ENCODE results near the gene DRD1. TPM values are rescaled to one million over a fixed set of nuclear protein-coding genes. Genes with fewer than 3 reads are reported as not detected.

DRD1 gene
- total and polyA plus RNA-seq, 4 experiments from 2014 or later: not detected

DNA sequence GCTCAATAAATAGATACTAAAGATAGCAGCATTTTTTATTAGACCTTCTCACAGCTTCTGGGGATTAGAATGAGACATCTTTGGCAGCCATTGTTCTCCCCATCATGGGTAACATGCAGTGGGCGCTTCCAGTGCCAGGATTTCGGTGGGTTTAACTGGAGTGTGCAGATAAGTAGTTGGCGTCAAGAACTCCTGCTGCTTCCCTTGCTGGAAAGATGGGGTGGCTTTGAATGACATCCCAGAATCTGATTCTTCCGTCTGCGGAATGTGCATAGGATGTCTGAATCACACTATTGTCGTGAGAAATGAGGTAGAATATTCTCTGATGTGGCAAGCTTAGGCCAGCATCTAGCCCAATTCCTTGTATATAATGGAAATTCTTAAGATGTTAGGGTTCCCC lies 41.6 kb upstream of the DRD1 start:
- peaks cover 99% of the 10 kb centered on the region for H3K4me1 ChIP-seq (ENCODE audit: insufficient read depth, low read length)
- Mint-ChIP-seq H3K4me1 (peaks cover 75 to 95% (median 86%) of the 10 kb centered on the region in 4 donors), H3K27me3 (no peaks in the 10 kb centered on the region), H3K9me3 (no peaks in the 10 kb centered on the region), H3K4me3 (peak overlapping the region in 2 of 8 donors; percentile 32 to 39), H3K36me3 (peaks cover 49 to 84% of the 10 kb centered on the region in 2 donors), H3K27ac (peak overlapping the region in 3 of 7 donors; percentile 2 to 60 (median 32))
- intact Hi-C loops (cut with micrococcal nuclease): no loop called here
- no peaks in the 10 kb centered on the region for H3K9me3 ChIP-seq (ENCODE audit: control insufficient read depth in 1 of 2, low read length in 2 of 2)
- H3K27me3 ChIP-seq (ENCODE audit: insufficient read depth, low read length): no peaks in the 10 kb centered on the region
- no peak overlapping the region for H3K4me3 ChIP-seq (ENCODE audit: low read length in 2 of 2)
- no peak for DNase-seq
- H3K36me3 ChIP-seq (ENCODE audit: insufficient read depth, low read length): no peaks in the 10 kb centered on the region
- CTCF ChIA-PET (ENCODE audit: partially characterized antibody): no interaction called here
- POLR2A ChIA-PET (ENCODE audit: partially characterized antibody): no interaction called here
- no peak overlapping the region for H3K27ac ChIP-seq (ENCODE audit: low read depth, low read length)

DNA sequence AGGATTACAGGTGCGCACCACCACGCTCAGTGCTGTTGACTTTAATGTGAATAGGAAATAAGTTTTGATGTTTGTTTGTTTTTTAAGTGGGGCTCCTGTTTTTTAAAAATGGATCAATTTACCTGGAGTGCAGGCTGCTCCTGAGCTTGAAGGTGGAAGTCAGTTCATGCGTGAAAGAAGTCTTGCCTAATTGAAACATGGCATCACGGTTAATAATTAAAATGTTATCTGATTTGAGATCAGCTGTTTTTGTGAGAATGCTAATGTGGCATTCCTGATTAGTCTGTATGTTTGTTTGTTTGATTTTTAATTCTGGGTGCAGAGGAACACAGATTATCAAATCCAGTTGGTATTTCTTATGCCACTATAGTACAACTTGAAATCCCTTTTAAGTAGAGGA lies 40.8 kb upstream of the DRD1 start:
- DNase-seq: no peak
- Histone ChIP-seq H3K27me3 (ENCODE audit: insufficient read depth, low read length) (no peaks in the 10 kb centered on the region), H3K36me3 (ENCODE audit: insufficient read depth, low read length) (no peaks in the 10 kb centered on the region), H3K4me3 (ENCODE audit: low read length in 2 of 2) (no peak overlapping the region), H3K9me3 (ENCODE audit: control insufficient read depth in 1 of 2, low read length in 2 of 2) (no peaks in the 10 kb centered on the region), H3K27ac (ENCODE audit: low read depth, low read length) (no peak overlapping the region), H3K4me1 (ENCODE audit: insufficient read depth, low read length) (peaks cover 97% of the 10 kb centered on the region)
- Mint-ChIP-seq H3K4me1 (peaks cover 75 to 95% (median 85%) of the 10 kb centered on the region in 4 donors), H3K27me3 (no peaks in the 10 kb centered on the region), H3K4me3 (peak overlapping the region in 2 of 8 donors; percentile 0 to 3), H3K9me3 (no peaks in the 10 kb centered on the region), H3K36me3 (peaks cover 49 to 85% of the 10 kb centered on the region in 2 donors), H3K27ac (peak overlapping the region in 1 of 7 donors; percentile 83)
- intact Hi-C loops (cut with micrococcal nuclease): no loop called here
- CTCF ChIA-PET (ENCODE audit: partially characterized antibody): interaction anchor here (1.0 kb wide), 1 partner anchor 21 kb away, joined by 3 read pairs; no protein-coding TSS in a partner anchor
- POLR2A ChIA-PET (ENCODE audit: partially characterized antibody): interaction anchor here (0.7 kb wide), 1 partner anchor 27 kb away, joined by 3 read pairs; no protein-coding TSS in a partner anchor

DNA sequence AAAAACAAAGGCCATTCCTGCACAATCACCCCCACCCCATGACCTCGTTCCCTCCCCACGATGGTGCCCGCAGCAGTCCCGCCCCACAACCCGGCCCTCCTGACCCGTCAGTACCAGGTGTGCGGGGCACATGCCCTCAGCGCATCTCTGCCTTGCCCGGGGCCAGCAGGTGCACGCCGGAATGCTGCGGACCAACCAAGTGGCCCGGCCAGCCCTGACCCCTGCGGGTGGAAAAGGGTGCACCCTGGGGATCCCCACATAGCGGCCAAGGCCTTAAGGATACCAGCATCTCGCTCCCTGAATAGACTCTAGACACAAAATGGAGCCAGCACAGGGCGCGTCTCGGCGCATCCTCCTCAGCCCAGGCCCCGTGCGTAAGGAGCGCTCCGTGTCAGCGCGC lies 40.3 kb upstream of the DRD1 start:
- Mint-ChIP-seq H3K4me1 (peaks cover 75 to 95% (median 85%) of the 10 kb centered on the region in 4 donors), H3K4me3 (no peak overlapping the region), H3K27me3 (no peaks in the 10 kb centered on the region), H3K36me3 (peaks cover 44 to 85% of the 10 kb centered on the region in 2 donors), H3K9me3 (no peaks in the 10 kb centered on the region), H3K27ac (peak overlapping the region in 1 of 7 donors; percentile 51)
- Histone ChIP-seq H3K4me1 (ENCODE audit: insufficient read depth, low read length) (peaks cover 97% of the 10 kb centered on the region), H3K27me3 (ENCODE audit: insufficient read depth, low read length) (no peaks in the 10 kb centered on the region), H3K27ac (ENCODE audit: low read depth, low read length) (no peak overlapping the region), H3K9me3 (ENCODE audit: control insufficient read depth in 1 of 2, low read length in 2 of 2) (no peaks in the 10 kb centered on the region), H3K4me3 (ENCODE audit: low read length in 2 of 2) (no peak overlapping the region), H3K36me3 (ENCODE audit: insufficient read depth, low read length) (no peaks in the 10 kb centered on the region)
- ChIA-PET POLR2A (ENCODE audit: partially characterized antibody) (no interaction called here), CTCF (ENCODE audit: partially characterized antibody) (interaction anchor here (1.0 kb wide), 1 partner anchor 20 kb away, joined by 3 read pairs; no protein-coding TSS in a partner anchor)
- intact Hi-C loops (cut with micrococcal nuclease): no loop called here
- no peak for DNase-seq

DNA sequence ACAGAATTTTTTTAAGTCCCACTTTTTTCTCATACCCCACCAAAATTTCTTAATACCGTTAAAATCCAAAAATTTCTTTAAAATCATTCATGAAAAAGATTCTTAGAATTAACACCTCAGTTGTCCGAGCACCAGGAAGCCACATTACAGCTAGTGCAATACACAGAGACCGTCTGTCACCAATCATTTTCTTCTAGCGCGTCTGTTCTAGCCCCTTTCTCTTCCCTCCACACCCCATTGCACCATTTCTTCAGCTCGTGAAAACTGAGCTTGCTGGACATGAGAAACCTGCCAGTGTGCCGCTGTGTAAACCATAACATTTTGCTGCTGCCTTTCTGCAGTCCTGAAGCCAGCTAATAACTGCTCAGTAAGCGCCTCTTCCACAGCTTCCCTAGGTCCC lies 39.4 kb upstream of the DRD1 start:
- H3K36me3 Mint-ChIP-seq: peaks cover 39 to 80% of the 10 kb centered on the region in 2 donors
- POLR2A ChIA-PET (ENCODE audit: partially characterized antibody): no interaction called here
- CTCF ChIA-PET (ENCODE audit: partially characterized antibody): interaction anchor here (1.4 kb wide), 1 partner anchor 51 kb away, joined by 4 read pairs; no protein-coding TSS in a partner anchor

DNA sequence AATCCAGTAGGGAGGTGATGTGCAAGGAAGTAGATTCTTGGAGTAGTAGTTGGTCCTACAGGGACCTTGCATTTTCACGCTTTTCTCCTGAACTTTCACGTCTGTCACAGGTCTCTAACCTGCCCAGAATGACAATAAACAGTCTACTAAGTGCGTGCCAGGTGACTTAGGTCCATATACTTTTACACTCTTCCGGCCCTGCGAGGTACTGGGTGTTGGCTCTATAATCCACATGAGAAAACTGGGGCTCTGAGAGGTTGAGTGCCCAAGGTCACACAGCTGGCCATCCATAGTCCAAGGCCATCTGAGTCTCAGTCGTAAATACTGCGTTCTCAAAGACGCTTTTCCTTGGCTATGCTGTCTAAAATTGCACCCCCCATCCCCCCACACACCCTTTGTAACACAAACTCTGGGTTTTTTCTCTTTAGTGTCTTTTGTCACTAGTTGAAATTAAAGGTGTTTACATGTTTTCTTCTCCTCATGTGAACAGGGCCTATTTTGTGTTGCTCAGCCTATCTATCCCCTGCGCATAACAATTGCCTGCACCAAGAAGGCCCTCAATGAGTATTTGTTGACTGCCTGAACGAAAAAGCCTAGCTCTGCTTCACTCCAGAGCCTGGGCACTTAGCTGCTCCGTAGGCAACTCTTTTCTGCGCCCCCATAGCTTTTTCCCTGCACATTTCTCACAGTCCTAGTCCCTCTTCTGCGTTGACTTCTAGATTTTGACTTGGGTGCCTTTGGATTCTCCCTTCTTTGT lies 35.3 kb upstream of the DRD1 start:
- intact Hi-C loops (cut with micrococcal nuclease): loop anchor here (1.0 to 2.0 kb wide), 3 partner anchors 15 to 179 kb away; partner anchors contain the start of gene HRH2
- H3K9me3 ChIP-seq (ENCODE audit: control insufficient read depth in 1 of 2, low read length in 2 of 2): no peaks in the 10 kb centered on the region
- peak overlapping the region; percentile 60 for H3K27ac ChIP-seq (ENCODE audit: low read depth, low read length)
- H3K4me3 ChIP-seq (ENCODE audit: low read length in 2 of 2): peak overlapping the region; percentile 65 to 84
- Mint-ChIP-seq H3K27me3 (no peaks in the 10 kb centered on the region), H3K4me3 (peak overlapping the region; percentile 92 to 98 (median 96)), H3K4me1 (peaks cover 48 to 72% (median 59%) of the 10 kb centered on the region in 4 donors), H3K27ac (peak overlapping the region; percentile 88 to 98 (median 93)), H3K9me3 (no peaks in the 10 kb centered on the region), H3K36me3 (peaks cover 18 to 49% of the 10 kb centered on the region in 2 donors)
- no peaks in the 10 kb centered on the region for H3K27me3 ChIP-seq (ENCODE audit: insufficient read depth, low read length)
- H3K4me1 ChIP-seq (ENCODE audit: insufficient read depth, low read length): peaks cover 54% of the 10 kb centered on the region
- DNase-seq: peak in 2 of 5 donors; percentile 20 to 36
- POLR2A ChIA-PET (ENCODE audit: partially characterized antibody): interaction anchor here (0.6 to 4.7 kb wide), 7 partner anchors 14 to 351 kb away, joined by 3 to 69 read pairs (median 8); no protein-coding TSS in a partner anchor
- H3K36me3 ChIP-seq (ENCODE audit: insufficient read depth, low read length): no peaks in the 10 kb centered on the region
- CTCF ChIA-PET (ENCODE audit: partially characterized antibody): interaction anchor here (0.9 to 2.1 kb wide), 8 partner anchors 10 to 55 kb away, joined by 3 to 21 read pairs (median 4); no protein-coding TSS in a partner anchor

More for the DNA sequence above, 39.4 kb upstream of the DRD1 start:
- intact Hi-C loops (cut with micrococcal nuclease): no loop called here
- no peak overlapping the region for H3K4me3 ChIP-seq (ENCODE audit: low read length in 2 of 2)
- H3K9me3 Mint-ChIP-seq: no peaks in the 10 kb centered on the region
- H3K27me3 ChIP-seq (ENCODE audit: insufficient read depth, low read length): no peaks in the 10 kb centered on the region
- peaks cover 89% of the 10 kb centered on the region for H3K4me1 ChIP-seq (ENCODE audit: insufficient read depth, low read length)
- H3K27ac Mint-ChIP-seq: peak overlapping the region in 5 of 7 donors; percentile 51 to 82 (median 58)
- H3K4me3 Mint-ChIP-seq: peak overlapping the region in 4 of 8 donors; percentile 4 to 73 (median 42)
- no peaks in the 10 kb centered on the region for H3K36me3 ChIP-seq (ENCODE audit: insufficient read depth, low read length)
- no peak overlapping the region for H3K27ac ChIP-seq (ENCODE audit: low read depth, low read length)
- peaks cover 69 to 89% (median 81%) of the 10 kb centered on the region in 4 donors for H3K4me1 Mint-ChIP-seq
- H3K9me3 ChIP-seq (ENCODE audit: control insufficient read depth in 1 of 2, low read length in 2 of 2): no peaks in the 10 kb centered on the region
- no peaks in the 10 kb centered on the region for H3K27me3 Mint-ChIP-seq
- DNase-seq: no peak

DNA sequence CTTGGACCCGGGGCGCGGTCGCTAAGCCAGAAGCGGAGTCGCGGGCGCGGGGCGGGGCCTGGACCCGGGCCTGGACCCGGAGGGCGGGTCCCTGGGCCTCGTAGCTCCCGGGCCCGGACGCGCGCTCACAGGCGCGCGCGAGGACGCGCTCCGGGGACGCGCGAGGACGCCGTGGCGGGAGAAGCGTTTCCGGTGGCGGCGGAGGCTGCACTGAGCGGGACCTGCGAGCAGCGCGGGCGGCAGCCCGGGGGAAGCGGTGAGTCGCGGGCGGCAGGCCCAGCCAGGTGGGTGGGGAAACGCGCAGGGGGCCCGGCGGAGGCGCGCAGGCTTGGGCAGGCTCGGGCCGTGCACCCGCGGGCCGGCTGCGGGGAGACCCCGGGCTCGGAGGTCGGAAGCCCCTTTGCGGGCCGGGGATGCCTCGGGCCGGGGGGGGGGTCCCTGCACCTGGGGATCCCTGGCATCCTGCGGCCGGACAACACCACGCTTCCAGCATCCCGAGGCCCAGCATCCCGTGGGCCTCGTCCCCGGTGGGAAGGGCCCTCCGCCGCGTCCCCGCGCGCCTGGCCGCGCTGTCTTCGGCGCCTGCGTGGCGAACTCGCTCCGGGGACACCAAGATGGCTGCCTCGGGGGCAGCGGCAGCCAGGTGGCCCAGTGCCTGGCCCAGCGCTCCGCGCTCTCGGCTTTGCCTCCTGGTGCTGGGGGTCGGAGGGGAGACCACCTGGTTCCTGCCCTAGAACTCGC lies 34.6 kb upstream of the DRD1 start, which contains the start of gene SFXN1:
Gene SFXN1 (plus strand): TSS at position 177 of the 741 bp plus-strand sequence. CDS start 13,544 bp downstream, outside the sequence.
- intact Hi-C loops (cut with micrococcal nuclease): loop anchor here (1.0 to 2.0 kb wide), 4 partner anchors 14 to 180 kb away; partner anchors contain the start of gene HRH2
- Histone ChIP-seq H3K4me1 (ENCODE audit: insufficient read depth, low read length) (peaks cover 47% of the 10 kb centered on the region), H3K36me3 (ENCODE audit: insufficient read depth, low read length) (no peaks in the 10 kb centered on the region), H3K4me3 (ENCODE audit: low read length in 2 of 2) (peak within 1 kb of the TSS; percentile 65 to 84), H3K27me3 (ENCODE audit: insufficient read depth, low read length) (no peaks in the 10 kb centered on the region), H3K9me3 (ENCODE audit: control insufficient read depth in 1 of 2, low read length in 2 of 2) (no peaks in the 10 kb centered on the region), H3K27ac (ENCODE audit: low read depth, low read length) (peak within 1 kb of the TSS; percentile 60)
- Mint-ChIP-seq H3K27ac (peak within 1 kb of the TSS; percentile 89 to 98 (median 93)), H3K9me3 (no peaks in the 10 kb centered on the region), H3K27me3 (no peaks in the 10 kb centered on the region), H3K4me1 (peaks cover 42 to 67% (median 52%) of the 10 kb centered on the region in 4 donors), H3K36me3 (peaks cover 13 to 41% of the 10 kb centered on the region in 2 donors), H3K4me3 (peak within 1 kb of the TSS; percentile 92 to 98 (median 96))
- ChIA-PET POLR2A (ENCODE audit: partially characterized antibody) (interaction anchor here (0.7 to 4.7 kb wide), 9 partner anchors 8 to 909 kb away, joined by 3 to 69 read pairs (median 5); partner anchors contain the start of gene NOP16), CTCF (ENCODE audit: partially characterized antibody) (interaction anchor here (0.8 to 5.7 kb wide), 5 partner anchors 12 to 240 kb away, joined by 3 to 45 read pairs (median 5); no protein-coding TSS in a partner anchor)
- DNase-seq: peak; percentile 69 to 80 (median 74)

Data from CD4-positive, alpha-beta memory T cell (primary cell).